ENCODE results near the gene LHFPL2. TPM values are rescaled to one million over a fixed set of nuclear protein-coding genes. Genes with fewer than 3 reads are reported as not detected.

Gene LHFPL2
- total and polyA plus RNA-seq, 9 of the 15 experiments (the other 6 are each of a cell fraction or from before 2014, with no cell fraction given) = 1.0 to 6.6 (median 4.6) TPM

DNA sequence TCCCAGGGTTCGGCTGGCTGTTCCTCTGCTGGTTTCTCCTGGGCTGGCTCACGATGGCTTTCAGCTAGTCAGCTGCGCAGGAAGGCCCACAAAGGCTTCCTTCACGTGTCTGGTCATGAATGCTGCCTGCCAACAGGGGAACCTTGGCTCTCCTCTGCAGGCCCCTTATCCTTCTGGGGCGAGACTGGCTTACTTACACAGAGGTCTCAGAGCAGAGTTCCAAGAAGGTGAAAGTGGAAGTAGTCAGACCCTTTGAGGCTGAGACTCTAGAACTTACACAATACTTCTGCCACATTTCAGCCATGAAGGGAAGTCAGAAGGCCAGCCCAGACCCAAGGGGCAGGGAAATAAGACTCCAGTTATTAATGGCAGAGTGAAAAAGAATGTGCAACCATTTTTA lies 99.5 kb downstream of the LHFPL2 start:
- Histone ChIP-seq H3K9ac (ENCODE audit: insufficient read depth in 1 of 2, low read depth in 2 of 2, low read length in 2 of 2) (no peak overlapping the region), H3K27me3 (ENCODE audit: control insufficient read depth in 2 of 2, insufficient read depth in 2 of 2, low read length in 2 of 2) (no peaks in the 10 kb centered on the region), H3K9me1 (ENCODE audit: control insufficient read depth, insufficient read depth, low read length) (no peaks in the 10 kb centered on the region), H3K36me3 (ENCODE audit: control insufficient read depth, insufficient read depth, low read length) (no peaks in the 10 kb centered on the region), H3K4me3 (no peak overlapping the region), H3K4me1 (replicated peaks in 1 of 2; ENCODE audit: control insufficient read depth in 2 of 2, insufficient read depth in 2 of 2, low read length in 2 of 2) (no peaks in the 10 kb centered on the region; a peak in 1 of 5 replicates), H3K27ac (ENCODE audit: extremely low read depth, low read depth, low read length) (no peak overlapping the region), H3K9me3 (replicated peaks; ENCODE audit: control insufficient read depth, insufficient read depth, low read depth, low read length) (no peaks in the 10 kb centered on the region), H4K20me1 (replicated peaks; ENCODE audit: control insufficient read depth, insufficient read depth, low read length) (no peaks in the 10 kb centered on the region), H2AFZ (ENCODE audit: low read depth, low read length) (no peak overlapping the region), H3K79me2 (ENCODE audit: control insufficient read depth, insufficient read depth, low read length) (no peaks in the 10 kb centered on the region), H3K4me2 (ENCODE audit: insufficient read depth, low read length) (no peak overlapping the region)
- no TSS peak for BruUV-seq (replicated peaks)
- in situ Hi-C loops (cut with MboI) (loop anchor here (5.0 kb wide), 1 partner anchor 63 kb away; no protein-coding TSS in a partner anchor), intact Hi-C loops (cut with micrococcal nuclease) (no loop called here)
- TF ChIP-seq PATZ1 (CRISPR knock-in tag; IDR thresholded peaks at IDR 0.05; ENCODE audit: borderline replicate concordance) (no peak), KDM5B (IDR thresholded peaks at IDR 0.05; ENCODE audit: insufficient replicate concordance, low read depth, low read length) (no peak), ZBTB1 (CRISPR knock-in tag; IDR thresholded peaks at IDR 0.05; ENCODE audit: borderline replicate concordance, low read depth) (no peak), MCM7 (IDR thresholded peaks at IDR 0.05) (no peak), SNAPC5 (CRISPR knock-in tag; IDR thresholded peaks at IDR 0.05) (no peak), CREB1 (IDR thresholded peaks at IDR 0.05) (no peak), CREB1 (CRISPR knock-in tag; IDR thresholded peaks at IDR 0.05) (no peak), ESRRB (CRISPR knock-in tag; IDR thresholded peaks at IDR 0.05; ENCODE audit: borderline replicate concordance) (no peak), LARP7 (IDR thresholded peaks at IDR 0.05) (no peak), ZNF696 (CRISPR knock-in tag; conservative IDR thresholded peaks at IDR 0.05) (no peak), NFIX (CRISPR knock-in tag; IDR thresholded peaks at IDR 0.05; ENCODE audit: low read depth) (no peak), TCF15 (CRISPR knock-in tag; IDR thresholded peaks at IDR 0.05) (no peak), ZNF766 (CRISPR knock-in tag; conservative IDR thresholded peaks at IDR 0.05) (no peak)
- POLR2A ChIA-PET = interaction anchor here (0.9 kb wide), 1 partner anchor 12 kb away, joined by 3 read pairs; no protein-coding TSS in a partner anchor
- CTCF ChIA-PET (ENCODE audit: low intra/inter-chr PET ratio) = no interaction called here
- WGBS (ENCODE audit: insufficient coverage, low coverage, missing lambda C conversion rate) = 49% methylated on average over 5 of the region's 5 CpGs
- no peak for FAIRE-seq
- no peak for DNase-seq (ENCODE audit: extremely low read depth in 1 of 4, low spot score in 3 of 4)
- no peak for ATAC-seq

Measured in K562 (cell line).